Measurements from ENCODE around the gene CDKN3. TPM values are rescaled to one million over a fixed set of nuclear protein-coding genes. Genes with fewer than 3 reads are reported as not detected.
"Not testable (repeated sequence)": the region's sequence is repeated elsewhere in the genome, so short reads cannot be mapped to it uniquely, and the experiment has no call there.

CDKN3 gene
- total RNA-seq, 1 donor from 2014 or later, result 15.7 TPM

DNA sequence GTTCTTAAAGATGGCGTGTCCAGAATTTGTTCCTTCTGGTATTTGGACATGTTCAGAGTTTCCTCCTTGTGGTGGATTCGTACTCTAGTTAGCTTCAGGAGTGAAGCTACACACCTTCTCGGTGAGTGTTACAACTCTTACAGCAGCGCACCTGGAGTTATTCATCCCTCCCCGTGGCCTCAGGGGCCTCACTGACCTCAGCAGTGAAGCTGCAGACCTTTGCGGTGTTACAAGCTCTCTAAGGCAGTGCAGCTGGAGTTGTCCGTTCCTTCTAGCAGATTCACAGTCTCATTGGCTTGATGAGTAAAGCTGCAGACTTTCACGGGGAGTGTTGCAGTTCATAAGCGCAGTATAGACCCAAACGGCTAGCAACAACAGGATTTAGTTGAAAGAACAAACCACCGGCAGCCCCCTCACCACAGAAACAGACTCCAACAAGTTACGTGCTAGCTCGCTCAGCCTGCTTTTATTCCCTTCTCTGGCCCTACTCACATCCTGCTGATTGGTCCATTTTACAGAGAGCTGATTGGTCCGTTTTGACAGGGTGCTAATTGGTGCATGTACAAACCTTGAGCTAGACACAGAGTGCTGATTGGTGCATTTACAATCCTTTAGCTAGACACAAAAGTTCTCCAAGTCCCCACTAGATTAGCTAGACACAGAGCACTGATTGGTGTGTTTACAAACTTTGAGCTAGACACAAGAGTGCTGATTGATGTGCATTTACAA, 4.5 kb upstream of the CDKN3 start:
- Histone ChIP-seq H3K9ac (ENCODE audit: low read depth in 1 of 3, low read length in 3 of 3) (no peak overlapping the region), H3K27me3 (ENCODE audit: control insufficient read depth in 3 of 3, insufficient read depth in 3 of 3, low read length in 3 of 3) (peaks cover 0 to 4% (median 3%) of the 10 kb centered on the region in 3 donors), H3K36me3 (ENCODE audit: control insufficient read depth in 3 of 3, insufficient read depth in 3 of 3, low read length in 3 of 3) (no peaks in the 10 kb centered on the region), H3K9me3 (ENCODE audit: control insufficient read depth in 3 of 3, low read length in 3 of 3) (no peaks in the 10 kb centered on the region), H3K4me3 (ENCODE audit: low read length in 3 of 3) (no peak overlapping the region), H3K27ac (ENCODE audit: low read depth, low read length) (no peak overlapping the region), H3K4me1 (ENCODE audit: control insufficient read depth in 3 of 3, insufficient read depth in 3 of 3, low read length in 3 of 3) (peaks cover 3 to 9% (median 5%) of the 10 kb centered on the region in 3 donors)

GRCh38 chr14:54392986-54393884, 3.6 kb upstream of the CDKN3 start:
- H3K4me1 ChIP-seq (ENCODE audit: control insufficient read depth in 3 of 3, insufficient read depth in 3 of 3, low read length in 3 of 3), result peaks cover 7 to 19% (median 8%) of the 10 kb centered on the region in 3 donors
- not testable (repeated sequence) for H3K27ac ChIP-seq (ENCODE audit: low read depth, low read length); H3K4me3 ChIP-seq (ENCODE audit: low read length in 3 of 3); H3K36me3 ChIP-seq (ENCODE audit: control insufficient read depth in 3 of 3, insufficient read depth in 3 of 3, low read length in 3 of 3); H3K9me3 ChIP-seq (ENCODE audit: control insufficient read depth in 3 of 3, low read length in 3 of 3); H3K9ac ChIP-seq (ENCODE audit: low read depth in 1 of 3, low read length in 3 of 3); H3K27me3 ChIP-seq (ENCODE audit: control insufficient read depth in 3 of 3, insufficient read depth in 3 of 3, low read length in 3 of 3)

GRCh38 chr14:54394596-54394995, 2.2 kb upstream of the CDKN3 start:
- Histone ChIP-seq H3K4me1 (ENCODE audit: control insufficient read depth in 3 of 3, insufficient read depth in 3 of 3, low read length in 3 of 3) (peaks cover 7 to 19% (median 8%) of the 10 kb centered on the region in 3 donors), H3K9me3 (ENCODE audit: control insufficient read depth in 3 of 3, low read length in 3 of 3) (no peaks in the 10 kb centered on the region), H3K4me3 (ENCODE audit: low read length in 3 of 3) (no peak overlapping the region), H3K27me3 (ENCODE audit: control insufficient read depth in 3 of 3, insufficient read depth in 3 of 3, low read length in 3 of 3) (peaks cover 0 to 4% (median 0%) of the 10 kb centered on the region in 3 donors), H3K27ac (ENCODE audit: low read depth, low read length) (no peak overlapping the region), H3K9ac (ENCODE audit: low read depth in 1 of 3, low read length in 3 of 3) (no peak overlapping the region), H3K36me3 (ENCODE audit: control insufficient read depth in 3 of 3, insufficient read depth in 3 of 3, low read length in 3 of 3) (no peaks in the 10 kb centered on the region)

GRCh38 chr14:54395284-54395683, 1.5 kb upstream of the CDKN3 start:
- Histone ChIP-seq H3K27me3 (ENCODE audit: control insufficient read depth in 3 of 3, insufficient read depth in 3 of 3, low read length in 3 of 3) (peaks cover 0 to 4% (median 0%) of the 10 kb centered on the region in 3 donors), H3K9ac (ENCODE audit: low read depth in 1 of 3, low read length in 3 of 3) (no peak overlapping the region), H3K36me3 (ENCODE audit: control insufficient read depth in 3 of 3, insufficient read depth in 3 of 3, low read length in 3 of 3) (no peaks in the 10 kb centered on the region), H3K27ac (ENCODE audit: low read depth, low read length) (no peak overlapping the region), H3K4me3 (ENCODE audit: low read length in 3 of 3) (no peak overlapping the region), H3K4me1 (ENCODE audit: control insufficient read depth in 3 of 3, insufficient read depth in 3 of 3, low read length in 3 of 3) (peaks cover 7 to 19% (median 8%) of the 10 kb centered on the region in 3 donors), H3K9me3 (ENCODE audit: control insufficient read depth in 3 of 3, low read length in 3 of 3) (no peaks in the 10 kb centered on the region)

DNA sequence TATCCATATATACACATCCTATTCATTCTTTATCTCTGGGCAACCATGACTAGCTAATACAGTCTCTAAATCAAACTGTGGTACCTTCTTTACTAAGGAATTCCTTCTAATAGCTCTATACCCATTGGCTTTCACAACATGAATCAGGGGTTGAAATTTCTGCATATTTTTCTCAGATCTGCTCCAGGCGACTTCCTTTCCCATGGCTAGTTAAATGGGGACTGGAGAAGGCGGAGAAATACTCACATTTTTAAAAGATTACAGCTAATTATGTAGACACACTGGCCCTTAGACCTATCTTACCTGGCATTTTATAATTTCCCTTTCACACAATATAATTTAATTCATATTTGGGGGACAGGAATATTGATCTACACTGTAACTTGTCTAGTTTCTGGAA, 1.1 kb upstream of the CDKN3 start:
- H3K9ac ChIP-seq (ENCODE audit: low read depth in 1 of 3, low read length in 3 of 3), result no peak overlapping the region
- no peak overlapping the region for H3K27ac ChIP-seq (ENCODE audit: low read depth, low read length)
- H3K4me3 ChIP-seq (ENCODE audit: low read length in 3 of 3), result no peak overlapping the region
- H3K27me3 ChIP-seq (ENCODE audit: control insufficient read depth in 3 of 3, insufficient read depth in 3 of 3, low read length in 3 of 3), result peaks cover 0 to 4% (median 0%) of the 10 kb centered on the region in 3 donors
- H3K4me1 ChIP-seq (ENCODE audit: control insufficient read depth in 3 of 3, insufficient read depth in 3 of 3, low read length in 3 of 3), result peaks cover 7 to 19% (median 8%) of the 10 kb centered on the region in 3 donors
- no peaks in the 10 kb centered on the region for H3K9me3 ChIP-seq (ENCODE audit: control insufficient read depth in 3 of 3, low read length in 3 of 3)
- no peaks in the 10 kb centered on the region for H3K36me3 ChIP-seq (ENCODE audit: control insufficient read depth in 3 of 3, insufficient read depth in 3 of 3, low read length in 3 of 3)

GRCh38 chr14:54396183-54396492, 669 bp upstream of the CDKN3 start:
- no peak overlapping the region for H3K27ac ChIP-seq (ENCODE audit: low read depth, low read length)
- peaks cover 7 to 19% (median 8%) of the 10 kb centered on the region in 3 donors for H3K4me1 ChIP-seq (ENCODE audit: control insufficient read depth in 3 of 3, insufficient read depth in 3 of 3, low read length in 3 of 3)
- no peaks in the 10 kb centered on the region for H3K36me3 ChIP-seq (ENCODE audit: control insufficient read depth in 3 of 3, insufficient read depth in 3 of 3, low read length in 3 of 3)
- no peaks in the 10 kb centered on the region for H3K9me3 ChIP-seq (ENCODE audit: control insufficient read depth in 3 of 3, low read length in 3 of 3)
- H3K4me3 ChIP-seq (ENCODE audit: low read length in 3 of 3), result peak overlapping the region; percentile 78 to 95 (median 80)
- peak overlapping the region; percentile 61 to 70 (median 68) for H3K9ac ChIP-seq (ENCODE audit: low read depth in 1 of 3, low read length in 3 of 3)
- peaks cover 0 to 2% (median 0%) of the 10 kb centered on the region in 3 donors for H3K27me3 ChIP-seq (ENCODE audit: control insufficient read depth in 3 of 3, insufficient read depth in 3 of 3, low read length in 3 of 3)

DNA sequence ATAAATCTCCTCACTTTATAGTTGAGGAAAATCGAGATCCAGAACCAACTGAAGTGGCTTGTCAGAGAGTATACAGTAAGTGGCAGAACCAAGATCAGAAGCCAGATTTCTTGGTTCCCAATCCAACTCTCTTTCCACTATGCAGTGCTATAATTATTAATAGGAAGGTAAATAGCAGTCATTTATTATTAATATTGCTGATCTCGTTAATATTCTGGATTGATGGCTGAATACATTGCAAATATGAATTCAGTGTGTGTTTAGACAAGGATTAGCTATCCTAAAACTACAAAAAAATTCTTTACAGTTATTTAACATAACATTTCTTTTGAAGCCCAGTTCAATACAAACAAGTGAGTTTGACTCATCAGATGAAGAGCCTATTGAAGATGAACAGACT, 2.8 kb downstream of the CDKN3 start:
- Histone ChIP-seq H3K4me3 (ENCODE audit: low read length in 3 of 3) (no peak overlapping the region), H3K27me3 (ENCODE audit: control insufficient read depth in 3 of 3, insufficient read depth in 3 of 3, low read length in 3 of 3) (no peaks in the 10 kb centered on the region), H3K27ac (ENCODE audit: low read depth, low read length) (no peak overlapping the region), H3K36me3 (ENCODE audit: control insufficient read depth in 3 of 3, insufficient read depth in 3 of 3, low read length in 3 of 3) (no peaks in the 10 kb centered on the region), H3K4me1 (ENCODE audit: control insufficient read depth in 3 of 3, insufficient read depth in 3 of 3, low read length in 3 of 3) (peaks cover 7 to 19% (median 8%) of the 10 kb centered on the region in 3 donors), H3K9ac (ENCODE audit: low read depth in 1 of 3, low read length in 3 of 3) (no peak overlapping the region), H3K9me3 (ENCODE audit: control insufficient read depth in 3 of 3, low read length in 3 of 3) (no peaks in the 10 kb centered on the region)

GRCh38 chr14:54403401-54404005, 6.7 kb downstream of the CDKN3 start:
- not testable (repeated sequence) for H3K27ac ChIP-seq (ENCODE audit: low read depth, low read length); H3K36me3 ChIP-seq (ENCODE audit: control insufficient read depth in 3 of 3, insufficient read depth in 3 of 3, low read length in 3 of 3)

DNA sequence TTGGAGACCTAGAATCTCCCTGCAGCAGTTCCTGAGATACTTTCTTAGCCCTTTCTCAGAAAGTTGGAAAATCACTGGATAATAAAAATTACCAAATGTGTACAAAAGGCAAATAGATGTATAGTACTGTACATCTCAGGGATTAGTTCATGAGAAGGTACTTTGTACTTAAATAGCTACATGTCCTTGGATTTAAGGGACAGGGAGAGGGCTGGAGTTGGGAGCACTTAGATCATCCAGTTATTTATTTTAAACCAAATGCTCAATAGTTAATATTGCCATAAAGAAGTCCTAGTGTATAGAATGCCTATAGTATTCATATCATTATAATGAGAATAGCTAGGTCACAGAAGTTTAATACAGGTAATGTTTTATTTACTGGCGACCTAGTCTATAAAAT, 13.4 kb downstream of the CDKN3 start:
- H3K9me3 ChIP-seq (ENCODE audit: control insufficient read depth in 3 of 3, low read length in 3 of 3), result no peaks in the 10 kb centered on the region
- H3K27me3 ChIP-seq (ENCODE audit: control insufficient read depth in 3 of 3, insufficient read depth in 3 of 3, low read length in 3 of 3), result no peaks in the 10 kb centered on the region
- no peak overlapping the region for H3K27ac ChIP-seq (ENCODE audit: low read depth, low read length)
- H3K4me1 ChIP-seq (ENCODE audit: control insufficient read depth in 3 of 3, insufficient read depth in 3 of 3, low read length in 3 of 3), result no peaks in the 10 kb centered on the region
- H3K9ac ChIP-seq (ENCODE audit: low read depth in 1 of 3, low read length in 3 of 3), result no peak overlapping the region
- H3K4me3 ChIP-seq (ENCODE audit: low read length in 3 of 3), result no peak overlapping the region
- no peaks in the 10 kb centered on the region for H3K36me3 ChIP-seq (ENCODE audit: control insufficient read depth in 3 of 3, insufficient read depth in 3 of 3, low read length in 3 of 3)

More at GRCh38 chr14:54403401-54404005, 6.7 kb downstream of the CDKN3 start:
- H3K4me1 ChIP-seq (ENCODE audit: control insufficient read depth in 3 of 3, insufficient read depth in 3 of 3, low read length in 3 of 3); H3K4me3 ChIP-seq (ENCODE audit: low read length in 3 of 3); H3K9ac ChIP-seq (ENCODE audit: low read depth in 1 of 3, low read length in 3 of 3); H3K9me3 ChIP-seq (ENCODE audit: control insufficient read depth in 3 of 3, low read length in 3 of 3); H3K27me3 ChIP-seq (ENCODE audit: control insufficient read depth in 3 of 3, insufficient read depth in 3 of 3, low read length in 3 of 3): not testable (repeated sequence)

DNA sequence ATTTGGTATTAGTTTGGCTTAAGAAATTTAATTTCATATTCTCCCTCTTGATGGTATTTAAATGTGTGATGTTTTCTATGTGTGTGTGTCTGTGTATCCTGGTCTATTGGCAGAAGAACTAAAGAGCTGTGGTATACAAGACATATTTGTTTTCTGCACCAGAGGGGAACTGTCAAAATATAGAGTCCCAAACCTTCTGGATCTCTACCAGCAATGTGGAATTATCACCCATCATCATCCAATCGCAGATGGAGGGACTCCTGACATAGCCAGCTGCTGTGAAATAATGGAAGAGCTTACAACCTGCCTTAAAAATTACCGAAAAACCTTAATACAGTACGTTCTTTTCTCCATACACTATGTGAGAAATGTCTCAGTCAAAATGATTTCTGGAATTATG, 14.6 kb downstream of the CDKN3 start:
- Histone ChIP-seq H3K27ac (ENCODE audit: low read depth, low read length) (no peak overlapping the region), H3K36me3 (ENCODE audit: control insufficient read depth in 3 of 3, insufficient read depth in 3 of 3, low read length in 3 of 3) (no peaks in the 10 kb centered on the region), H3K4me1 (ENCODE audit: control insufficient read depth in 3 of 3, insufficient read depth in 3 of 3, low read length in 3 of 3) (no peaks in the 10 kb centered on the region), H3K4me3 (ENCODE audit: low read length in 3 of 3) (no peak overlapping the region), H3K9ac (ENCODE audit: low read depth in 1 of 3, low read length in 3 of 3) (no peak overlapping the region), H3K9me3 (ENCODE audit: control insufficient read depth in 3 of 3, low read length in 3 of 3) (no peaks in the 10 kb centered on the region), H3K27me3 (ENCODE audit: control insufficient read depth in 3 of 3, insufficient read depth in 3 of 3, low read length in 3 of 3) (no peaks in the 10 kb centered on the region)

All from skeletal muscle tissue (tissue), 4 donors.